Eye (tissue), 1 donor: ENCODE measurements around the gene PDCD1.

Experiments used
- DNase-seq: peaks from one replicate; pipeline ENCODE4 v3.0.0-alpha.2; 2015

Gene PDCD1

GRCh38 chr2:241864168-241864849 lies 5.6 kb upstream of the PDCD1 start:
- no peak for DNase-seq

GRCh38 chr2:241863536-241863954 lies 4.9 kb upstream of the PDCD1 start:
- DNase-seq = no peak

GRCh38 chr2:241862775-241863535 lies 4.3 kb upstream of the PDCD1 start:
- no peak for DNase-seq

GRCh38 chr2:241862093-241862492 lies 3.4 kb upstream of the PDCD1 start:
- no peak for DNase-seq

DNA sequence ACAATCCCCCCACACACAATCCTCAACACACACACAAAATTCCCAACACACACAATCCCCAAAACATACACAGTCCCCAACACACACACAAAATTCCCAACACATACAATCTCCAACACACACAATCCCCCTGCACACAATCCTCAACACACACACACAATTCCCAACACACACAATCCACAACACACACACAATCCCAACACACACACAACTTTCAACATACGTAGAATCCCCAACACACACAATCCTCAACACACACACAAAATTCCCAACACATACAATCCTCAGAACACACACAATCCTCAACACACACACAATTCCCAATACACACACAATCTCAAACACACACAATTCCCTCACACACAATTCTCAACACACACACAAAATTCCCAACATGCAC lies 2.6 kb upstream of the PDCD1 start:
- no peak for DNase-seq

DNA sequence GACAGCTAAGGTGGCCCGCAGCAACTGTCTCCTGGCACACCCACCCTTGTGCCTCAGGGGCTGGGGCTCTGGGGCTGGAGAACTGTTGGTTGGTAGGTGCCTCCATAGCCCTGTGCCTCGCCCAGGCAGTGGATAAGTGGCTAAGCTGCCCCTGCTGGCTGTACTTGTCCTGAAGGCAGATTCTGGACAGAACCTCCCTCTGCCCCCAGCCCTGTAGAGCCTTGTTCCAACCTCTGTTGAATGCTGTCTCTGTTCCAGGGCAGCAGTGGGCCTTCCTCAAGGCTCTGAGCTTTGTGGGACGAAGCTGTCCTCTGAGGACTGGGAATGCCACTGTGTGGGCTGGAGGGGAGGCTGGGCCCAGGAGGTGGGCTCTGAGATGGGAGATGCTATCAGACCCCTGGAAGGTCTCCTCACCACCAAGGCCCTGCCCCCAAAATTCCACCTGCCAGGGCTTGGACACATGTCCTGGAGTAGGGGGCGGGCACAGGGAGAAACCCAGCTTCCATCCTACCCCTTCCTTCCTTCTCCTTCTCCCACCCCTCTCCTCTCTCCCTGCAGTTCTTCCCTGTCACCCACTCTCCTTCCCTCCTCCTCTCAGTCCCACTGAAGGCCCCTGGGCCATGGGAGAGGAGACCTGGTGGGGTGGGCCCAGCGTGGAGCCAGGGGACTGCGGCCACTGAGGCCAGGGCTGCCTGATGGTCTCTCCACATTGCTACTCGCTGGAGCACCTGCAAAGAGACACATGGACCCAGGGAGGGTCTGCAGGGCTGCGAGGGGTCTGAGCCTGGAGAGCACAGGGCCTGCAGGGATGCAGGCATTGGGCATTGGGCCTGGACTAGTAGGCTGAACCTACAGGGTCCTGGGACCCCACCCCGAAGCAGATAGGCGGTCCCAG lies 1.7 kb upstream of the PDCD1 start:
- DNase-seq = no peak

- no peak for DNase-seq
These were observed 916 bp upstream of the PDCD1 start for GRCh38 chr2:241859436-241860183.

GRCh38 chr2:241859017-241859435 lies 332 bp upstream of the PDCD1 start:
- no peak for DNase-seq

DNA sequence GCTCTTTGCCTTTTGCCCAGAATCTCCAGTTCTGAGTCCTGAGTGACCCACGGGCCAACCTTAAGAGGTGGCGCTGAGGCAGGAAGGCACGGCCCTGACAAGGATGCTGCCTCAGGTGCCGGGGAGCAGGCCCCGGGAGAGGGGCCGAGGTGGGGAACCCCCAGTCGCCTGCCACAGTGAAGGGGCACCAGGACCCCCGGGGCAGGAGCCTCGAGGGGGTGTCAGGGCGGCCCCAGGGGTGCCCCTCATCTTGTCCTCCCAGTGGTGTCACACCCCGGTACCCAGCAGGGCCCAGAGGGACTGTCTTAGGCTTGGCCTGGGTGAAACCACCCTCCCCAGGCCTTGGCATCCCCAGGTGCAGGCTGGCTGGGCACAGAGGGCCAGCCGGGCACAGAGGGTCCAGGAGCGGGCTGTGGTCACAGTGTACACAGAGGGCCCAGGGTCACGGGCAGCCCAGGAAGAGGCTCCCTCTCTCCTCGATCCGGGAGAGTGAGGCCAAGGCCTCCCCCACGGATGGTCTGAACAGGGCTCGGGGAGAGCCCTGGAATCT lies 1.0 kb downstream of the PDCD1 start:
- no peak for DNase-seq

DNA sequence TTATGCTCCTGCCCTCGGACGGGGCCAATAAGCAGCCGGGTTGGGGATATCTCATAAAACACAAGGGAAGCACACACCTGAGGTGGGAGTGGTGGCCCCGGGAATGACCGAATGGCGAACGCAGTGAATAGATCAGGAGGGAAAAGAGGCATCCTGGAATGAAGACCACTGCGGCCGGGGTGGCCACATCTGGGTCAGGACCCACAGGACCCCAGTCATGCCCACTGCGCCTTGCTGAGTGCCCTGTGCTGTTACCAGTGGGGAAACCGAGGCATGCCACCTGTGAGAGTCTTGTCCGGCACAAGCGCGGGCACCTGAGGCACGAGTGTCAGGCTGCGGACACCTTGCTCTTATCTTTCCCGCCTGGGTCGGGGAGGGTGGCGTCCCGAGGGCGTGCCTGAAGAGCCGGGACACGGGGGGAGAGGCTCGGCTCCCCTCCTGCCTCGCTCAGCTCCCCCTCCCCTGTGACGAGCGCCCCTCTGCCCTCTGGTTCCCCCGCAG lies 1.6 kb downstream of the PDCD1 start:
- DNase-seq = no peak

DNA sequence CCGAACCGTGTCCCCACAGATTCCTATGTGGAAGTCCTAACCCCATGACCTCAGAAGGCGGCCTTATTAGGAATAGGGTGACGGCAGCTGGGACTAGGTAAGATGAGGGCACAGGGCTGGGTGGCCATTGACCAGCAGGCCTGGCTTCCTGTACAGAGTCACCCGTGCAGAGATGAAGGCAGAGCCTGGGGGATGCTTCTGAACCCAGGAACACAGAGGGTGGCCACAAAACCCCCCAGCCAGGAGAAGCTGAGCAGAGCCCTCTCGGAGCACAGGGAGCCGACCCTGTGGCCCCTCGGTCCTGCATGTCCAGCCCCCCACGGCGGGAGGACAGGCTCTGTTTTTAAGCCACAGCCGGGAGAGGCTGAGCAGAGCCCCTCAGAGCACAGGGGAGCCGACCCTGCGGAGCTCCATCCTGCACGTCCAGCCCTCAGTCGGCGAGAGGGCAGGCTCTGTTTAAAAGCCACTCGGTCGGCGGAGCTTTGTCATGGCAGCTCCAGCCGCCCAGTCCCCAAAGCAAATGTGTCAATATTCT lies 2.7 kb downstream of the PDCD1 start:
- no peak for DNase-seq

DNA sequence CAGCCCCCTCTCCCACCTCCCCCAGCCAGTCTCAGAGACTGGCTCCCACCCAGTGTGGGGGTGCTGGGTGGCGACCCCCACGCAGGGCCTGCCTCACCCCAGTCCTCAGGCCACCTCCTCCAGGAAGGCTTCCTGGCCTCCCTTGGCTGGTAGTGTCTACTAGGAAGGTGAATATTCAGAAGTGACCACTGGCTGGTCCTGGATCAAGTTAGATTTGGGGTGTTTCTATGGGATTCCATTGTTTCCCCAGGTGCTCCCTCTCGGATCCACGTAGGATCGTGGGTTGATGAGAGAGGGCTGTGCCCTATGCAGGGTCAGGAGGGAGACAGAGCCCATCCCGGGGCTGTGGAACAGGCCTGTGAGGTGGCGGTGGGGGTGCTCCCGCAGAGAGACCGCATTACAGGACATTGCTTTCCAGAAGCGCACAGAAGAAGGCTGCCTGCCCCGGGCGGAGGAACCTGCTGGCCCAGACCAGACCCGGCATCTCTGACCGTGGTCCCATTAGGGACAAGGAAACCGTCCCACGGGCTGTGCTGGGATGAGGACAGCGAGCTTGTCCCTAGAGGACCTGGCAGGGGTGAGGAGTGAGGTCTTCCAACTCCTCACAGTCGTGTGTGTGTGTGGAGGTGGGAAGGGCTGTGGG lies 3.3 kb downstream of the PDCD1 start:
- no peak for DNase-seq

GRCh38 chr2:241854342-241855244 lies 4.1 kb downstream of the PDCD1 start:
- no peak for DNase-seq

DNA sequence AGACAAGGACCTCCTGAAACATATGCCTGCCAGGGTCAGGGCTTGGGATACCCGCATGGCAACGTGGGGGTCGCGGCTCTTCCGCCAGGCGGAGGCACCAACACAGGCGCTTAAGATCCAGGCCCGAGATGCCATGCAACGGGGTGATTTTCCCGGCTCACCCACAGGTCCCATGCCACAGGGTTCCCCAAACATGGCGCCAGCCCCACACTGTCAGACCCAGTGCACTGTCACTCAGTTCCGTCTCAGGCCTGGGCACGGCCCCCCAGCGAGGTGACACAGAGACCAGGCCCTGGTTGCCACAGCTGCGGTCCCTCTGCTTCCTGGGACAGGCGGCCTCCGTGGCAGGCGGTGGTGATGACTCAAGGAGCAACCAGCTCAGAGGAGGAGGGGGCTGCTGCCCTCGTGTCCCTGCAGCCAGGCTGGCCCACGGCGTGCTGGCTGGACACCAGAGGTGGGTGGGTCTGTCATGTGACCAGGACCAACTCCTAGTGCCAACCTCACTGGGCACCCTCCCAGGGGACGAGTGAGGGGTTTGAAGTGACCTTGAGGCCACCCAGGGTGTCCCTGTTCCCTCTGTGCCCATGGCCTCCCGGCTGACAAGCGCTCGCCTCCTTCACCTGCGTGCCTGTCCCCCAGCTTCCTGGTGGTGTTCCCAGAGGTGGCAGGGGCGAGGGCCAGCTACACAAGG lies 4.9 kb downstream of the PDCD1 start:
- DNase-seq = no peak

GRCh38 chr2:241852981-241853631 lies 5.6 kb downstream of the PDCD1 start:
- DNase-seq = no peak

- no peak for DNase-seq
These were observed 6.3 kb downstream of the PDCD1 start for GRCh38 chr2:241852116-241852980.

- no peak for DNase-seq
These were observed 7.2 kb downstream of the PDCD1 start for GRCh38 chr2:241851325-241852115.
